ENCODE results near the gene TSC22D4. TPM values are rescaled to one million over a fixed set of nuclear protein-coding genes. Genes with fewer than 3 reads are reported as not detected.

Gene TSC22D4
- total and polyA plus RNA-seq, 2 experiments from 2014 or later: 26.2 to 89.6 TPM

DNA sequence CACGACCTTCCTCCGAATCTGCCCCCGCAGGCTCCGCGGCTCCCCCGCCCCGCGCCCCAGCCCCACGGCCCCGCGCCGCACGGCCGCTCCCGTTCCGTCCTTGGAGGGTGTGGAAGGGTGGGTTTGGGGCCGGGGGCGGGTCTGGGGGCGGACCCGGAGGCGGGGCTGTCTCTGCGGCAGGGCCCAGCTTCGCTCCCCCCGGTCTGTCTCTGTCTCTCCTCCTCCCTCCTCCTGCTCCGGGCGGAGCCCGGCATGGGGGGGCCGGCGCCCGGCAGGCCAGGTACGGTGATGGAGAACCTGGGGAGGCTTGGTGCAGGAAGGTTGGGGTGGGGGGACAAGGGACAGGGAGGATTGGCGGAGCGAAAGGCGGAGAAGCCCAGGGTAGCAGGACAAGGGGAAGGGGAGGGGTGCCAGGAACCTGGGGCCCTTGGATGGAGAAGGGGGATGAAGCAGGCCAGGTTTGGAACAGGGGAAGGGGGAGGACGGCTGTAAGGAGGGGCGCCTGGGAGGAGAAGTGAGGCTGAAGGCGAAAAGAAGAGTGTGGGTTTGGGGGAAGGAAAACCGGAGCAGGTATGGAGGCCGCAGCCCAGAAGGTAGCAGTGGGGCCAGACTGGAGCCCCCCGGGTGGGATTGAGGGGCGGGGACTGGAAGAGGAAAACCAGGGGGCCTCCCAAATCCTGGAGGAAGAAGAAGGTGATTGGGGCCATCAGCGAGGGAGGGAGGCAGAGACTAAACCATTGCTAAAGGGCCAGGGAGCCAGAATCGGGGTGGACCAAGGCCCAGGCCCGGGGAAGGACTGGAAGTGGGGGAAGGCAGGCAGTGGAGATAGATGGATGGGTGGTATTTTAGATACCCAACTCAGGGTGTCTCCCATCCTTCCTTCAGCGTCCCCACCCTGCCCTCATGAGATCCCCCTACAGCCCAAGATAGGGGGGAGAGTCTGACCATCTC, 5.0 kb upstream of the TSC22D4 start, which contains the start of gene NYAP1:
Gene NYAP1, plus strand, starts transcription at position 206 of the 951 bp plus-strand sequence. CDS start 1,385 bp downstream, outside the sequence.
- DNase-seq (ENCODE audit: low spot score): peak; percentile 84
- H3K4me1 ChIP-seq (ENCODE audit: insufficient read depth): peaks cover 5% of the 10 kb centered on the region
- peak within 1 kb of the TSS; percentile 53 for H3K27ac ChIP-seq
- no peaks in the 10 kb centered on the region for H3K9me2 ChIP-seq (replicated peaks; ENCODE audit: insufficient read depth)
- TF ChIP-seq EZH2phosphoT487 (IDR thresholded peaks at IDR 0.05; ENCODE audit: low read depth, severe bottlenecking, unreplicated experiment) (no peak), EZH2 (IDR thresholded peaks at IDR 0.05; ENCODE audit: borderline replicate concordance) (no peak)
- TF ChIP-seq, protein P1, sequence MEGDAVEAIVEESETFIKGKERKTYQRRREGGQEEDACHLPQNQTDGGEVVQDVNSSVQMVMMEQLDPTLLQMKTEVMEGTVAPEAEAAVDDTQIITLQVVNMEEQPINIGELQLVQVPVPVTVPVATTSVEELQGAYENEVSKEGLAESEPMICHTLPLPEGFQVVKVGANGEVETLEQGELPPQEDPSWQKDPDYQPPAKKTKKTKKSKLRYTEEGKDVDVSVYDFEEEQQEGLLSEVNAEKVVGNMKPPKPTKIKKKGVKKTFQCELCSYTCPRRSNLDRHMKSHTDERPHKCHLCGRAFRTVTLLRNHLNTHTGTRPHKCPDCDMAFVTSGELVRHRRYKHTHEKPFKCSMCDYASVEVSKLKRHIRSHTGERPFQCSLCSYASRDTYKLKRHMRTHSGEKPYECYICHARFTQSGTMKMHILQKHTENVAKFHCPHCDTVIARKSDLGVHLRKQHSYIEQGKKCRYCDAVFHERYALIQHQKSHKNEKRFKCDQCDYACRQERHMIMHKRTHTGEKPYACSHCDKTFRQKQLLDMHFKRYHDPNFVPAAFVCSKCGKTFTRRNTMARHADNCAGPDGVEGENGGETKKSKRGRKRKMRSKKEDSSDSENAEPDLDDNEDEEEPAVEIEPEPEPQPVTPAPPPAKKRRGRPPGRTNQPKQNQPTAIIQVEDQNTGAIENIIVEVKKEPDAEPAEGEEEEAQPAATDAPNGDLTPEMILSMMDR (IDR thresholded peaks at IDR 0.05; ENCODE audit: poor library complexity): no peak
- peaks cover 3% of the 10 kb centered on the region for H3K79me2 ChIP-seq
- H4K20me1 ChIP-seq (ENCODE audit: insufficient read depth, poor library complexity, severe bottlenecking): no peaks in the 10 kb centered on the region
- no peaks in the 10 kb centered on the region for H3K27me3 ChIP-seq
- peak within 1 kb of the TSS; percentile 66 for H2AFZ ChIP-seq
- H3K9me3 ChIP-seq (ENCODE audit: low read depth): no peaks in the 10 kb centered on the region
- peak within 1 kb of the TSS; percentile 96 for H3K4me3 ChIP-seq
- whole genome bisulfite sequencing (ENCODE audit: low lambda C conversion rate, missing lambda C conversion rate): 23% methylated on average over 11 of the region's 45 CpGs
- peak within 1 kb of the TSS; percentile 99 for H3K4me2 ChIP-seq
- no peaks in the 10 kb centered on the region for H3K36me3 ChIP-seq (replicated peaks; ENCODE audit: insufficient read depth, low read depth)

DNA sequence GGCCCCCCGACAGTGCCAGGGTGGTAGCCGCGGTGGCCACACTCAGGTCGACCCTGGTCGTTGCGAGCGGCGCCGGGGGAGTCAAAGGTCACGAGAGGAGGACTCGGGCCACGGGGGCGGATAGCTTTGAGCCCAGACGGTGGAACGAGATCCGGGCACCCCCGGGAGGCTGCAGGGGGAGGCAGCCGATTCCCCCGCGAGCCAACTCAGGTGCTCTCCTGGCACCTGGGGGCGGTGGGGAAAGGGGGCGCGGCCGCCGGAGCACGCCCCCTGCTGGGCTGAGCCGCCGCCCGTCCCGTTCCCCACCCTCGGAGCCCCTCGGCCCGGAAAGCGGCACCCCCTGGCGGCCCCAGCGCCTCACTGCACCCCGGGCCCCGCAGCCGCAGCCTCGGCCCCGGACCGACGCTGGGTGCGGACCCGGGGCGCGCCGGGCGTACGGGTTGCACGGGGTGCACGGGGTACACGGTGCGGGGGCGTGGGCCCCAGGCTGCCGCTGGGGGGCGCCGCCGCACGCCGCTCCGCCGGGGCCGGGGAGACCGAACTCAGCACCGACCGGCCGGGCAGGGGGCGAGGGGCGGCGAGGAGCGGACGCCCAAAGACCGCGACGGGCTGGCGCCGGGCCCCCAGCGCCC, 4.2 kb upstream of the TSC22D4 start:
- Histone ChIP-seq H3K9me2 (replicated peaks; ENCODE audit: insufficient read depth) (no peaks in the 10 kb centered on the region), H4K20me1 (ENCODE audit: insufficient read depth, poor library complexity, severe bottlenecking) (no peaks in the 10 kb centered on the region), H3K27me3 (no peaks in the 10 kb centered on the region), H3K4me1 (ENCODE audit: insufficient read depth) (peaks cover 5% of the 10 kb centered on the region), H3K4me3 (peak overlapping the region; percentile 96), H3K27ac (peak overlapping the region; percentile 53), H3K9me3 (ENCODE audit: low read depth) (no peaks in the 10 kb centered on the region), H3K79me2 (peaks cover 10% of the 10 kb centered on the region), H2AFZ (peak overlapping the region; percentile 66), H3K36me3 (replicated peaks; ENCODE audit: insufficient read depth, low read depth) (no peaks in the 10 kb centered on the region), H3K4me2 (peak overlapping the region; percentile 99)
- WGBS (ENCODE audit: low lambda C conversion rate, missing lambda C conversion rate): 1% methylated on average over 33 of the region's 79 CpGs
- peak; percentile 88 for DNase-seq (ENCODE audit: low spot score)
- TF ChIP-seq EZH2phosphoT487 (IDR thresholded peaks at IDR 0.05; ENCODE audit: low read depth, severe bottlenecking, unreplicated experiment) (no peak), EZH2 (IDR thresholded peaks at IDR 0.05; ENCODE audit: borderline replicate concordance) (no peak)
- TF ChIP-seq, protein P1 (IDR thresholded peaks at IDR 0.05; ENCODE audit: poor library complexity): peak; percentile 84

DNA sequence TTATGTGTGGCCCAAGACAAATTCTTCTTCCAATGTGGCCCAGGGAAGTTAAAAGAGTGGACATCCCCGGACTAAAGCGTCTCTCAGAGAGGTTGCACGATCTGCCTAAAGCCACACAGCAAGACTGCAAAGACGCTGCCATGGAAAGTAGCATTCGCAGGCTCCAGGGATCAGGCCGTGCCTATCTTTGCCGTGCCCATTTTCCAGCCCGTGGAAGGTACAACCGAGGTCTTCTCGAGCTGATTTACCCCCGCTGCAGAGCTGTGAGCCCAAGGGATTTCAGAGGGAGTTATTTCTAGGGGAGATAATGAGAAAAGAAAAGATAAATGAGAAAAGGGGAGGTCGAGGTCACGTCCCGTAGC, 3.7 kb upstream of the TSC22D4 start:
- Histone ChIP-seq H4K20me1 (ENCODE audit: insufficient read depth, poor library complexity, severe bottlenecking) (peaks cover 3% of the 10 kb centered on the region), H3K4me3 (peak overlapping the region; percentile 96), H3K36me3 (replicated peaks; ENCODE audit: insufficient read depth, low read depth) (no peaks in the 10 kb centered on the region), H3K79me2 (peaks cover 15% of the 10 kb centered on the region), H3K4me1 (ENCODE audit: insufficient read depth) (peaks cover 5% of the 10 kb centered on the region), H3K27me3 (no peaks in the 10 kb centered on the region), H3K27ac (no peak overlapping the region), H2AFZ (peak overlapping the region; percentile 60), H3K9me3 (ENCODE audit: low read depth) (no peaks in the 10 kb centered on the region), H3K4me2 (peak overlapping the region; percentile 99), H3K9me2 (replicated peaks; ENCODE audit: insufficient read depth) (no peaks in the 10 kb centered on the region)
- TF ChIP-seq, protein P1 (IDR thresholded peaks at IDR 0.05; ENCODE audit: poor library complexity): no peak
- TF ChIP-seq EZH2phosphoT487 (IDR thresholded peaks at IDR 0.05; ENCODE audit: low read depth, severe bottlenecking, unreplicated experiment) (no peak), EZH2 (IDR thresholded peaks at IDR 0.05; ENCODE audit: borderline replicate concordance) (no peak)
- DNase-seq (ENCODE audit: low spot score): no peak
- 61% methylated on average over 14 of the region's 14 CpGs for whole genome bisulfite sequencing (ENCODE audit: low lambda C conversion rate, missing lambda C conversion rate)
